ENCODE results near the gene POLR2L.

- no peak for TF ChIP-seq EZH2phosphoT487 (IDR thresholded peaks at IDR 0.05; ENCODE audit: borderline replicate concordance, low read length)
- TF ChIP-seq CTCF (IDR thresholded peaks at IDR 0.05; ENCODE audit: low read depth, low read length, poor library complexity, severe bottlenecking) = no peak
These were observed 11.0 kb downstream of the POLR2L start for GRCh38 chr11:831118-831864.

Measured in DOHH2 (cell line).